ENCODE results near the gene ZFYVE26. TPM values are rescaled to one million over a fixed set of nuclear protein-coding genes. Genes with fewer than 3 reads are reported as not detected.
"Not testable (repeated sequence)": the region's sequence is repeated elsewhere in the genome, so short reads cannot be mapped to it uniquely, and the experiment has no call there.

Gene ZFYVE26
- polyA plus RNA-seq, 6 donors from 2014 or later: 0.09 to 6.2 (median 2.7) TPM

DNA sequence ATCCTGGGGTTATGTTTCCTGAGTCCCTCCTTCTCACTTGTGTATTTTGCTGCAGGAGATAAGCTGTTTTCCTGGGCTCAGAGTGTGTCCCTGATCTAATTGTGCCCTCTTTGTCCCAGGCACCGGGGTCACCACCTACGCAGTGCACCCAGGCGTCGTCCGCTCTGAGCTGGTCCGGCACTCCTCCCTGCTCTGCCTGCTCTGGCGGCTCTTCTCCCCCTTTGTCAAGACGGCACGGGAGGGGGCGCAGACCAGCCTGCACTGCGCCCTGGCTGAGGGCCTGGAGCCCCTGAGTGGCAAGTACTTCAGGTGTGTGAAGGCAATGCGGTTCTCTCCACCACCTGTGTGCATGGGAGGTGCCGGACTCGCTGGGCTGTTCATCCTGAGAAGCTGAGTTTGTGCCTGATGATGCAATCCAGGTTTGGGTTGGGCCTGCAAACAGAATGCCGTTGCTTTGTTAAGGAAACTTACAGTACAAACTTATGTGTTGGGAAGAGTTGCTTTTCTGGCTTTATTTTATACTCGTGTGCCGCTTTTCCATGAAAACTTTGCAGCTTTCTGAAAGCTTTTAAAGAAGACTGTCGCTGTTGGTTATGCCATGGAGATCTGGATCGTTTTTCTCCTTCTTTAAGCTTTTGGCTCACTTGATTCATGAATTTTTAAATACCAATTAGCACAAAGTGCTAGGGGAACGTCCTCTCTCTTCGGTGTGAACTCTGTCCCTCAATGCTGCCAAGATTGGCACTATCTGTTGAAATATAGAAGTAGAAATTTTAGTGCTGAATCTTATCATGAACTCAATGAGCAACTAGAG is 87.1 kb downstream of the ZFYVE26 start:
- H3K27ac Mint-ChIP-seq: no peak overlapping the region
- no peak for DNase-seq
- ATAC-seq (ENCODE audit: low read depth in 2 of 2): no peak
- peaks cover 0 to 10% of the 10 kb centered on the region in 2 donors for H3K36me3 Mint-ChIP-seq
- no peak overlapping the region for H3K4me3 Mint-ChIP-seq
- H3K27me3 Mint-ChIP-seq: peaks cover 19 to 29% (median 27%) of the 10 kb centered on the region in 3 donors
- no peaks in the 10 kb centered on the region for H3K4me1 Mint-ChIP-seq
- H3K9me3 Mint-ChIP-seq: peaks cover 0 to 3% (median 0%) of the 10 kb centered on the region in 7 donors

DNA sequence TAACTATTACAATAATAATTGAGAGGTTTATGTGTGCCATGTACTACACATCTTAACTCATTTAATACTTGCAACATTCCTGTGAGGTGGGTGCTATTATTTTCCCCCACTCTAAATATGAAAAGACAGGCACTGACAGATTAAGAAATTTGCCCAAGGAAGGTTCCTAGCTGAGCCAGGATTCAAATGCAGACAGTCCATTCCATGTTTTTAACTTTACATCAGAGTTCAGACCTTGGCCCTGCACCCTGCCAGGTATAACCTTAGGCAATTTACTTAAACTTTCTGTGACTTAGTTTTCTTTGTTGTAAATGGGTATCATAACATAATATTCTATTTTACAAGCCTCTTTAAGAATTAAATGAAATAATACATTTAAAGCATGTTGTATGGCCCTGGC is 88.1 kb downstream of the ZFYVE26 start:
- no peak for DNase-seq
- Mint-ChIP-seq H3K9me3 (peaks cover 0 to 3% (median 0%) of the 10 kb centered on the region in 7 donors), H3K4me3 (no peak overlapping the region), H3K4me1 (no peaks in the 10 kb centered on the region), H3K27me3 (peaks cover 27 to 36% (median 34%) of the 10 kb centered on the region in 3 donors), H3K27ac (no peak overlapping the region), H3K36me3 (peaks cover 0 to 10% of the 10 kb centered on the region in 2 donors)
- no peak for ATAC-seq (ENCODE audit: low read depth in 2 of 2)

DNA sequence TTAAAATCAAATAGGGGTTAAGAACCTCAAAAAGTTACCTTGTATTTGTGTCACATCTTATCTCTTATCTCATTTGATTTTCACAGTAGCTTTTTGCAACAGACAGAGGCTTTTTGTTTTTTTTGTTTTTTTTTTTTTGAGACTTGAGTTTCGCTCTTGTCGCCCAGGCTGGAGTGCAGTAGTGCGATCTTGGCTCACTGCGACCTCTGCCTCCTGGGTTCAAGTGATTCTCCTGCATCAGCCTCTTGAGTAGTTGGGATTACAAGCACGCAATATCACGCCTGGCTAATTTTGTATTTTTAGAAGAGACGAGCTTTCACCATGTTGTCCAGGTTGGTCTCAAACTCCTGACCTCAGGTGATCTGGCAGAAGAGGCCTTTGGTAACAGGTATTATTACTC is 89.0 kb downstream of the ZFYVE26 start:
- Mint-ChIP-seq H3K27ac (no peak overlapping the region), H3K36me3 (peaks cover 0 to 10% of the 10 kb centered on the region in 2 donors), H3K9me3 (peaks cover 0 to 3% (median 0%) of the 10 kb centered on the region in 7 donors), H3K27me3 (peaks cover 35 to 43% (median 43%) of the 10 kb centered on the region in 3 donors), H3K4me3 (no peak overlapping the region), H3K4me1 (peaks cover 4 to 8% (median 8%) of the 10 kb centered on the region in 3 donors)
- ATAC-seq (ENCODE audit: low read depth in 2 of 2) (no peak), DNase-seq (no peak)

DNA sequence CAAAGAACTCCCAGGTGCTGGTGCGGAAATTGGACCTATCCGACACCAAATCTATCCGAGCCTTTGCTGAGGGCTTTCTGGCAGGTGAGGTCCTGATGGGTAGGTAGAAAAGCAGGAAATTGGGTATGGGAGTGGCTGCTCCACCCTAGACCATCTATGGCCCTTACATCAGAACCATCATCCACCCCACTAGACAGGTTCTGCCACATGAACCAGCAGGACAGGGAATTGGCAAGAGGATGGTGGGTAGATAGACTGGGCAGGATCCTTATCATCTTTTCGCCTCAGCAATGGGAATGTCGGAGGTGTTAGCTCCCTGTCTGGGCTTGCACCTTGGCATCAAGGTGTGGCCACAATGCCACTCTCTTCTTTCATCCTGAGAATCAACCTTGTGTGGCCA is 91.2 kb downstream of the ZFYVE26 start:
- DNase-seq (no peak), ATAC-seq (ENCODE audit: low read depth in 2 of 2) (no peak)
- Mint-ChIP-seq H3K27ac (no peak overlapping the region), H3K4me3 (no peak overlapping the region), H3K36me3 (peaks cover 0 to 10% of the 10 kb centered on the region in 2 donors), H3K4me1 (peaks cover 4 to 11% (median 9%) of the 10 kb centered on the region in 3 donors), H3K27me3 (peaks cover 46 to 63% (median 60%) of the 10 kb centered on the region in 3 donors), H3K9me3 (peaks cover 0 to 3% (median 0%) of the 10 kb centered on the region in 7 donors)

DNA sequence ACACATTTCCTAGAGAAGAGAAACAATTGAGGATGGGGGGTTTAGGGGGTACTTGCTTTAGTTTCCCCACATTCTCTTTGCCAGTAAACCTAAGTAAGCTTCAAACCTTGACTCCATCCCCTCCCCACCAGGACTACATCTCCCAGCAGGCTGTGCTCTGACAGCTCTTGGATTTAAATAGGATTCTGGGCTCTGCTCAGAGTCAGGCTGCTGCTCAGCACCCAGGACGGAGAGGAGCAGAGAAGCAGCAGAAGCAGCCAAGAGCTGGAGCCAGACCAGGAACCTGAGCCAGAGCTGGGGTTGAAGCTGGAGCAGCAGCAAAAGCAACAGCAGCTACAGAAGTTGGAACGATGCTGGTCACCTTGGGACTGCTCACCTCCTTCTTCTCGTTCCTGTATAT is 94.1 kb downstream of the ZFYVE26 start:
- Mint-ChIP-seq H3K27ac (no peak overlapping the region), H3K4me3 (peak overlapping the region in 1 of 8 donors; percentile 55), H3K36me3 (peaks cover 0 to 8% of the 10 kb centered on the region in 2 donors)

DNA sequence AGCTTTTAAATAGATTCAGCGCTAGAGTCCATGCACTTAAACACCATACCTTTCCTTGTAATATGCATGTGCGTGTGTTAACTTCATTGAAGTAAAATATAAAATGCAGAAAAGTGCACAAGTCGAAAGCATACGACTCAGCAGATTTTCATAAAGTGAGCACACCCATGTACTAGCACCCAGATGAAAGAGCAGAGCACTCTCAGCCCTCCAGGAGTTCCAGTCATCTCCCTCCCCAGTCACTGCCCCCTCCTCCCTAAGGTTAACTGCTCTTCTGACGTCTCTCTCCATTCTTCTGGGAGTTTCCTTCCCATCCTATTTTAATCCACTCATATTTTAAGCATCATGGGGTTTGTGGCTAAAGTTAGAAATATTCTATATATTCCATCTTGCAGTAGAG is 94.5 kb downstream of the ZFYVE26 start:
- H3K4me3 Mint-ChIP-seq: no peak overlapping the region
- H3K36me3 Mint-ChIP-seq: peaks cover 0 to 4% of the 10 kb centered on the region in 2 donors
- DNase-seq: no peak
- ATAC-seq (ENCODE audit: low read depth in 2 of 2): no peak
- H3K4me1 Mint-ChIP-seq: peaks cover 4 to 11% (median 9%) of the 10 kb centered on the region in 3 donors
- peak overlapping the region in 1 of 6 donors; percentile 45 for H3K27ac Mint-ChIP-seq
- H3K9me3 Mint-ChIP-seq: peaks cover 0 to 3% (median 0%) of the 10 kb centered on the region in 7 donors
- peaks cover 45 to 63% (median 55%) of the 10 kb centered on the region in 3 donors for H3K27me3 Mint-ChIP-seq

More for the DNA sequence above, 94.1 kb downstream of the ZFYVE26 start:
- Mint-ChIP-seq H3K4me1 (peaks cover 4 to 11% (median 9%) of the 10 kb centered on the region in 3 donors), H3K27me3 (peaks cover 46 to 66% (median 59%) of the 10 kb centered on the region in 3 donors), H3K9me3 (peaks cover 0 to 3% (median 0%) of the 10 kb centered on the region in 7 donors)
- ATAC-seq (ENCODE audit: low read depth in 2 of 2) (no peak), DNase-seq (no peak)

DNA sequence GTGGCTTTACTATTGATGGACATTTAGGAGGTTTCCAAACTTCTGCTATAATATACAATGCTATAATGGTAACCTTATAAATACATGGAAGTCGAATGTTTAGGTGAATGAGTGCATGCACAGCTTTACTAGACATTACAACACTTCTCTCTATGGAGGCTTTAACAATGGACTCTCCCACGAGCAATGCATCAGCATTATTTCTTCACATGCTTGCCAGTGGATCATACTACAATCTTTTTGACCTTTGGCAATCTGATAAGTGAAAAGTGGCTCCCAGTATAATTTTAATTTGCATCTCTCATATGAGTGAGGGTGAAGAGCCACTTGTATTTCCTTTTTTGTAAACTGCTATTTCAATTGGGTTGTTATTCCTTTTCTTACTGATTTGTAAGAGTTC is 96.5 kb downstream of the ZFYVE26 start:
- Mint-ChIP-seq H3K36me3 (no peaks in the 10 kb centered on the region), H3K4me1 (peaks cover 4 to 11% (median 9%) of the 10 kb centered on the region in 3 donors), H3K27me3 (peaks cover 27 to 45% (median 36%) of the 10 kb centered on the region in 3 donors), H3K4me3 (no peak overlapping the region), H3K9me3 (peaks cover 0 to 3% (median 0%) of the 10 kb centered on the region in 7 donors), H3K27ac (no peak overlapping the region)
- no peak for ATAC-seq (ENCODE audit: low read depth in 2 of 2)
- DNase-seq: no peak

DNA sequence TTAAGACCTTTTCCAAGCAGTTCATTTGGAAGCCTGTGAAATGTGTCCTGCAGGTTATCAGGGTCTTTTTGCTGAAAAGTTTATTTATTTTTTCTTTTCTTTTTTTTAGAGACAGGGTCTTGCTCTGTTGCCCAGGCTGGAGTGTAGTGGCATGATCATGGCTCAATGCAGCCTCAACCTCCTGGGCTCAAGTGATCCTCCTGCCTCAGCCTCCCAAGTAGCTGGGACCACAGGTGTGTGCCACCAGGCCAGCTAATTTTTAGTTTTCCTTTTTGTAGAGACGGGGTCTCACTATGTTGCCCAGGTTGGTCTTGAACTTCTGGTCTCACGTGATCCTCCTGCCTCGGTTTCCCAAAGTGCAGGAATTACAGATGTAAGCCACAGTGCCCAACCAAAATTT is 97.0 kb downstream of the ZFYVE26 start:
- DNase-seq; H3K36me3 Mint-ChIP-seq; ATAC-seq (ENCODE audit: low read depth in 2 of 2); H3K27ac Mint-ChIP-seq; H3K9me3 Mint-ChIP-seq; H3K4me3 Mint-ChIP-seq: not testable (repeated sequence)
- Mint-ChIP-seq H3K27me3 (peaks cover 27 to 40% (median 31%) of the 10 kb centered on the region in 3 donors), H3K4me1 (peaks cover 4 to 11% (median 9%) of the 10 kb centered on the region in 3 donors)

DNA sequence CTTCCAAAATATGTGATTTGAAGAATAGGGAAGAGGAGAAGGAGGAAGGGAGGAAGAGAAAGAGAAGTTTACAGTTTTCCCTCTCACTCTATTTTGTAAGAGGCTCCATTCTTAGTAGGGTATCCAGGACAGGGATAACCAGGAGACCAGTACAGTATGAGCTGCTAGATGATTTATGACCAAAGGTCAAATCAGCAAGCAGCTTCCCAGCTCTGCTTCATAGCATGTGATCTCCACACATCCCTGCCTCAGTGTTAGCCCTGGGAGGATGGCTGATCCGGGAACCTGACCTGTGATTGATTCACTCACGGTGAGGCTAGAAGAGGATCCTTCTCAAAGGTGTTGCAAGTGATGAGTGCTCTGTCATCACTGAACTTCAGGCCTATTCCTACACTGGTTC is 98.1 kb downstream of the ZFYVE26 start:
- peaks cover 0 to 3% (median 0%) of the 10 kb centered on the region in 7 donors for H3K9me3 Mint-ChIP-seq
- peaks cover 23 to 32% (median 24%) of the 10 kb centered on the region in 3 donors for H3K27me3 Mint-ChIP-seq
- H3K27ac Mint-ChIP-seq: no peak overlapping the region
- DNase-seq (no peak), ATAC-seq (ENCODE audit: low read depth in 2 of 2) (no peak)
- no peaks in the 10 kb centered on the region for H3K36me3 Mint-ChIP-seq
- no peak overlapping the region for H3K4me3 Mint-ChIP-seq
- peaks cover 4 to 11% (median 9%) of the 10 kb centered on the region in 3 donors for H3K4me1 Mint-ChIP-seq

DNA sequence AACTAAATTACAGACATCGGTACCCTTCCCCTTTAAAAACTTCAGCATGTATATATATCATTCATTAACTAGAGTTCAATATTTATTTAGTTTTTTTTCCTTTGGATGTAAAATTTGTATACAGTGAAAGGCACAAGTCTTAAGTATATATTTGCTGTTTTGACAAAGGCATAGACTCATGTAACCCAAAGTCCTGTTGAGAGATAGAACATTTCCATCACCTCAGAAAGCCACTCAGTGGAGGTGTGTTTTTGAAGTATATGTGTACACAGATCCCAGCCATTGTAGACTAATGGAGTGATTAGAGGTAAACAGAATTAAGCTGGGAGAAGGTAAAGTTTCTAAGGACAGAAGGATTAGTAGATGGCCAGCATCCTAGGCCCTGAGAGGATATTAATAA is 99.3 kb downstream of the ZFYVE26 start:
- peaks cover 12 to 24% (median 14%) of the 10 kb centered on the region in 3 donors for H3K27me3 Mint-ChIP-seq
- no peaks in the 10 kb centered on the region for H3K4me1 Mint-ChIP-seq
- no peak for DNase-seq
- H3K9me3 Mint-ChIP-seq: peaks cover 0 to 3% (median 0%) of the 10 kb centered on the region in 7 donors
- no peak overlapping the region for H3K4me3 Mint-ChIP-seq
- no peaks in the 10 kb centered on the region for H3K36me3 Mint-ChIP-seq
- H3K27ac Mint-ChIP-seq: no peak overlapping the region
- no peak for ATAC-seq (ENCODE audit: low read depth in 2 of 2)

DNA sequence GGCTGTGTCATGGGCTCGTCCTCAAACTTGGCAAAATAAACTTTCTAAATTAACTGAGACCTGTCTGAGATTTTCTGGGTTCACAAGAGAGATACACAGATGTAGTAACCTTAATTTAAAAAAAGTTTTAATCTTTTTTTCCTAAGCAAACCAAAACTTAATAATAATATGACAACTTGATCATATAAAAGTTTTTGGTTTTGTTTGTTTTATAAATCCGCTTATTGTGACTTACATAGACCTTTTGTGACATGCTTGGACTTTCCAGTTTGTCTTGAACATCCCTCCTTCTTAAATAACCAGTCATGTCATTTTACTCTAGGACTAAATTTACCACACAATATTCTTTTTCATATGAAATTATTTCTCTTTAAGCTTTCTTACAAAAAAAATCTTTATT is 106.2 kb downstream of the ZFYVE26 start:
- H3K27ac Mint-ChIP-seq: no peak overlapping the region
- peaks cover 0 to 8% (median 4%) of the 10 kb centered on the region in 3 donors for H3K27me3 Mint-ChIP-seq
- ATAC-seq (ENCODE audit: low read depth in 2 of 2) (no peak), DNase-seq (no peak)
- H3K9me3 Mint-ChIP-seq: peaks cover 0 to 32% (median 14%) of the 10 kb centered on the region in 7 donors
- no peaks in the 10 kb centered on the region for H3K36me3 Mint-ChIP-seq
- no peak overlapping the region for H3K4me3 Mint-ChIP-seq
- H3K4me1 Mint-ChIP-seq: no peaks in the 10 kb centered on the region

DNA sequence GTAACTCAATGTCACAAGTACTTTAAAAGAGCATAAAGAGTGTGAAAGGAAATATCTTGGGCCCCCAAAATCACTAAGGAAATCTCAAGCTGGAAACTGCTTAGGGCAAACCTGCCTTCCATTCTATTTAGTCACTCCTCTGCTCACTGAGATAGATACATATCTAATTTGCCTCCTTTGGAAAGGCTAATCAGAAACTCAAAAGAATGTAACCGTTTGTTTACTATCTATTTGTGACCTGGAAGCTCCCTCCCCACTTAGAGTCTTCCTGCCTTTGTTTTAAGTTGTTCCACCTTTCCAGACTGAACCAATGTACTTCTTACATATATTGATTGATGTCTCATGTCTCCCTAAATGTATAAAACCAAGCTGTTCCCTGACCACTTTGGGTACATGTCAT is 106.6 kb downstream of the ZFYVE26 start:
- H3K36me3 Mint-ChIP-seq; H3K4me1 Mint-ChIP-seq; ATAC-seq (ENCODE audit: low read depth in 2 of 2); H3K27ac Mint-ChIP-seq; DNase-seq; H3K4me3 Mint-ChIP-seq; H3K27me3 Mint-ChIP-seq: not testable (repeated sequence)
- H3K9me3 Mint-ChIP-seq: peaks cover 0 to 32% (median 14%) of the 10 kb centered on the region in 7 donors

DNA sequence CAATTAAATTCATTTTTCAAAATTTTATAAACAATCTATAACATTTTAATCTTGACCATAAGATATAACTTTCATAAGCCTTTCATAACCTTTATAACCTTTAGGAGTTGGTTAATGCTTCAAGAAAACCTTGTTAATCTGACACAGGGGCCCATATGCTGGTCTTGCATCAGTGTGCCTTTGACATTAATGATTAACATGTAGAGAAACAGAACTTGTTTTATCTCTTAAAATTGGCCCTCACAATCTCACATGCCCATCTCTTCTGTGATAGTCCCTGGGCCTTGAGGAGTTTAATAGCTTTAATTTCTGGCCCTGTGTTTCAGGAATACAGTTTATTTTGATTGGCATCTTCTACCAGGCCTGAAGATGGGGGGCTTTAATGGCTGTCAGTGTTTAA is 107.0 kb downstream of the ZFYVE26 start:
- H3K36me3 Mint-ChIP-seq, H3K4me3 Mint-ChIP-seq: not testable (repeated sequence)

DNA sequence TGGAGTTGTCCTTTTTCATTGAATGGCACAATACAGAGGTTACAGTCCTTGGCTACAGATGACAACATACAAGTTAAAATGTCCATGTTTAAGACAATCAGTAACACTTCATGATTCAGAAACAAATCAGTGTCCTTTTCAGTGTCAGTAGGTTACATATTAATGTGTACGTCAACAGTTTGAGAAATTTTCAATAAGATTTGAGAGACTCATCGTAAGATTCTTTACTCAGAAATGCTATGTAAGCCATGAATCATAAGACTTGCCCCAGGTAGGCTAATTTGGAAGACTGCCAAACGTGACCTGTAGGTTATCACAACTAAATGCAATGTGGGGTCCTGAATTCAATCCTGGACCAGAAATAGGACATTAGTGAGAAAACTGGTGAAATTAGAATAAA is 111.2 kb downstream of the ZFYVE26 start:
- Mint-ChIP-seq H3K4me1 (peaks cover 0 to 6% (median 5%) of the 10 kb centered on the region in 3 donors), H3K27me3 (no peaks in the 10 kb centered on the region), H3K9me3 (peaks cover 0 to 24% (median 11%) of the 10 kb centered on the region in 7 donors), H3K27ac (no peak overlapping the region), H3K36me3 (no peaks in the 10 kb centered on the region), H3K4me3 (no peak overlapping the region)
- ATAC-seq (ENCODE audit: low read depth in 2 of 2) (no peak), DNase-seq (no peak)

More for the DNA sequence above, 107.0 kb downstream of the ZFYVE26 start:
- H3K4me1 Mint-ChIP-seq; H3K27me3 Mint-ChIP-seq; ATAC-seq (ENCODE audit: low read depth in 2 of 2); DNase-seq; H3K27ac Mint-ChIP-seq: not testable (repeated sequence)
- H3K9me3 Mint-ChIP-seq: peaks cover 0 to 32% (median 14%) of the 10 kb centered on the region in 7 donors

All from naive B cell (primary cell).